EL (cell line): Measurements from ENCODE around the gene YY1.
"Not testable (repeated sequence)": the region's sequence is repeated elsewhere in the genome, so short reads cannot be mapped to it uniquely, and the experiment has no call there.

Source experiments
- DNase-seq: peaks from one replicate; pipeline ENCODE4 v3.0.0-alpha.2; 2016

The YY1 gene

GRCh38 chr14:100285021-100285912, 46.3 kb downstream of the YY1 start:
- peak; percentile 72 for DNase-seq

GRCh38 chr14:100285913-100286400, 47.0 kb downstream of the YY1 start:
- DNase-seq = no peak

GRCh38 chr14:100286484-100287191, 47.7 kb downstream of the YY1 start:
- no peak for DNase-seq

- no peak for DNase-seq
These were observed 48.5 kb downstream of the YY1 start for GRCh38 chr14:100287202-100287997.

- DNase-seq = not testable (repeated sequence)
These were observed 49.0 kb downstream of the YY1 start for GRCh38 chr14:100287998-100288295.

- DNase-seq = no peak
These were observed 49.6 kb downstream of the YY1 start for GRCh38 chr14:100288382-100289185.

GRCh38 chr14:100289916-100290606, 51.1 kb downstream of the YY1 start:
- no peak for DNase-seq

GRCh38 chr14:100290607-100291304, 51.8 kb downstream of the YY1 start:
- no peak for DNase-seq

- DNase-seq = no peak
These were observed 52.5 kb downstream of the YY1 start for GRCh38 chr14:100291305-100292075.

- no peak for DNase-seq
These were observed 53.4 kb downstream of the YY1 start for GRCh38 chr14:100292301-100292775.

- no peak for DNase-seq
These were observed 54.0 kb downstream of the YY1 start for GRCh38 chr14:100292776-100293461.

- no peak for DNase-seq
These were observed 54.7 kb downstream of the YY1 start for GRCh38 chr14:100293497-100294212.

GRCh38 chr14:100294213-100294962, 55.4 kb downstream of the YY1 start:
- DNase-seq = no peak

GRCh38 chr14:100294963-100295330, 56.0 kb downstream of the YY1 start:
- no peak for DNase-seq

GRCh38 chr14:100295376-100296105, 56.6 kb downstream of the YY1 start:
- DNase-seq = no peak

- DNase-seq = no peak
These were observed 57.2 kb downstream of the YY1 start for GRCh38 chr14:100296106-100296651.

GRCh38 chr14:100296729-100297128, 57.8 kb downstream of the YY1 start:
- DNase-seq = not testable (repeated sequence)
